Neural cell (in vitro differentiated cells): ENCODE data around the gene NUP210L. TPM values are rescaled to one million over a fixed set of nuclear protein-coding genes. Genes with fewer than 3 reads are reported as not detected.
"Not testable (repeated sequence)": the region's sequence is repeated elsewhere in the genome, so short reads cannot be mapped to it uniquely, and the experiment has no call there.

ENCODE experiments used
- H2AFZ ChIP-seq: fragments of 200-600, 300-800 bp; sonication (generic), shearing (Covaris generic); 2 replicates; pipeline ENCODE4 v1.6.0; 2014; ENCODE audit warnings: low read depth, mild to moderate bottlenecking, antibody characterized with exemption, low read length, moderate library complexity
- H3F3A ChIP-seq: fragments of 200-600 bp; shearing (Covaris generic); 2 replicates; pipeline ENCODE4 v1.6.1; 2016; ENCODE audit warnings: mild to moderate bottlenecking, moderate library complexity, mixed read lengths, antibody characterized with exemption, low read length; ENCODE audit not compliant: insufficient read depth, poor library complexity, severe bottlenecking
- H3K27ac ChIP-seq: fragments of 200-600, 300-800 bp; sonication (generic), shearing (Covaris generic); 2 replicates; pipeline ENCODE4 v1.5.1; 2014; ENCODE audit warnings: mild to moderate bottlenecking, low read length, moderate library complexity
- H3K27me3 ChIP-seq: fragments of 300-800, 200-600 bp; sonication (generic), shearing (Covaris generic); 2 replicates; pipeline ENCODE4 v1.6.0; 2014; ENCODE audit warnings: mild to moderate bottlenecking, low read depth, low read length, moderate library complexity; ENCODE audit not compliant: insufficient read depth
- H3K36me3 ChIP-seq: fragments of 300-800, 200-600 bp; sonication (generic), shearing (Covaris generic); 2 replicates; pipeline ENCODE4 v1.5.1; 2014; ENCODE audit warnings: mild to moderate bottlenecking, antibody characterized with exemption, low read length, moderate library complexity; ENCODE audit not compliant: insufficient read depth
- H3K4me2 ChIP-seq: fragments of 300-800, 200-600 bp; sonication (generic), shearing (Covaris generic); 2 replicates; pipeline ENCODE4 v1.6.0; 2014; ENCODE audit warnings: mild to moderate bottlenecking, low read length
- H3K4me3 ChIP-seq: fragments of 300-800, 200-600 bp; sonication (generic), shearing (Covaris generic); 2 replicates; pipeline ENCODE4 v1.5.1; 2014; ENCODE audit warnings: mild to moderate bottlenecking, low read length, moderate library complexity
- H3K79me2 ChIP-seq: fragments of 200-600 bp; shearing (Covaris generic); replicated peaks from 2 replicates; pipeline ENCODE4 v1.6.0; 2014; ENCODE audit warnings: mild to moderate bottlenecking, low read length, moderate library complexity; ENCODE audit not compliant: insufficient read depth
- H3K9ac ChIP-seq: fragments of 300-800, 200-600 bp; sonication (generic), shearing (Covaris generic); 2 replicates; pipeline ENCODE4 v1.6.1; 2016; ENCODE audit warnings: mild to moderate bottlenecking, low read length, mixed read lengths
- H3K9me2 ChIP-seq: fragments of 200-600 bp; shearing (Covaris generic); 2 replicates; pipeline ENCODE4 v1.6.1; 2016; ENCODE audit warnings: mild to moderate bottlenecking, low read length, mixed read lengths; ENCODE audit not compliant: insufficient read depth
- H3K9me3 ChIP-seq: fragments of 200-600, 300-800 bp; sonication (generic), shearing (Covaris generic); 2 replicates; pipeline ENCODE4 v1.6.1; 2016; ENCODE audit warnings: mild to moderate bottlenecking, mixed run types, low read length, moderate library complexity, mixed read lengths
- H4K20me1 ChIP-seq: fragments of 200-600 bp; shearing (Covaris generic); 2 replicates; pipeline ENCODE4 v1.6.1; 2016; ENCODE audit warnings: mild to moderate bottlenecking, mixed run types; ENCODE audit not compliant: insufficient read depth
- EP300 ChIP-seq: fragments of 450-650 bp; conservative IDR thresholded peaks from 2 replicates; pipeline ENCODE4 v1.6.1; 2014; ENCODE audit warnings: antibody characterized with exemption, mild to moderate bottlenecking, moderate library complexity; ENCODE audit not compliant: poor library complexity, severe bottlenecking
- EZH2 ChIP-seq: fragments of 200-600, 300-800 bp; shearing (Covaris generic), sonication (generic); IDR thresholded peaks from 2 replicates; pipeline ENCODE4 v1.6.1; 2014; ENCODE audit warnings: antibody characterized with exemption, low read length, borderline replicate concordance, mild to moderate bottlenecking; ENCODE audit not compliant: insufficient read depth, poor library complexity, severe bottlenecking
- MXI1 ChIP-seq: fragments of 450-650 bp; conservative IDR thresholded peaks from 2 replicates; pipeline ENCODE4 v1.6.1; 2014; ENCODE audit warnings: antibody characterized with exemption, mild to moderate bottlenecking; ENCODE audit not compliant: poor library complexity, severe bottlenecking
- POLR2AphosphoS5 ChIP-seq: IDR thresholded peaks from 2 replicates; pipeline ENCODE4 v1.6.1; 2012
- RAD21 ChIP-seq: fragments of 450-650 bp; conservative IDR thresholded peaks from 2 replicates; pipeline ENCODE4 v1.6.1; 2014; ENCODE audit warnings: antibody characterized with exemption, mild to moderate bottlenecking, moderate library complexity
- SMC3 ChIP-seq: fragments of 450-650 bp; conservative IDR thresholded peaks from 2 replicates; pipeline ENCODE4 v1.6.1; 2014; ENCODE audit warnings: antibody characterized with exemption, mild to moderate bottlenecking, moderate library complexity; ENCODE audit not compliant: poor library complexity
- TAF1 ChIP-seq: IDR thresholded peaks from 2 replicates; pipeline ENCODE4 v1.6.1; 2012; ENCODE audit warnings: low read depth
- polyA plus RNA-seq: library from polyadenylated mRNA; depleted of rRNA; stranded (reverse); fragments of >200 nt; gene quantifications from 2 replicates; pipeline ENCODE4 v1.2.3, GENCODE V29; 2014
- TF ChIP-seq, protein P1 (sequence below): fragments of 450-650 bp; IDR thresholded peaks from 2 replicates; pipeline ENCODE4 v1.5.1; 2014; ENCODE audit warnings: antibody characterized with exemption, mild to moderate bottlenecking, moderate library complexity; ENCODE audit not compliant: poor library complexity, severe bottlenecking
- TF ChIP-seq, protein P2 (sequence below): IDR thresholded peaks from 2 replicates; pipeline ENCODE4 v1.6.1; 2012; ENCODE audit warnings: borderline replicate concordance

Gene NUP210L
- polyA plus RNA-seq, 1 donor from 2014 or later: 0.09 TPM

DNA sequence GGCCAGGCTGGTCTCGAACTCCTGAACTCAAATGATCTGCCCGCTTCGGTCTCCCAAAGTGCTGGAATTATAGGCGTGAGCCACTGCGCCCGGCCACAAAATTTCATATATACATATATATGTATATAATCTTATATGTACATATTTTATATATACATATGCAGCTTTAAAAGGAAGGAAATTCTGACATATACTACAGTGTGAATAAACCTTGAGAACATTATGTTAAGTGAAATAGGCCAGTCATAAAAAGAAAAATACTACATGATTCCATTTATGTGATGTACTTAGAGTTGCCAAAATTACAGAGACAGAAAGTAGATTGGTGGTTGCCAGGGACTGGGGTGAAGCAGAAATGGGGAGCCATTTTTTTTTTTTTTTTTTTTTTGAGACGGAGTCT is 63.2 kb downstream of the NUP210L start:
- Histone ChIP-seq H3K4me2 (no peak overlapping the region), H3K4me3 (no peak overlapping the region), H4K20me1 (no peaks in the 10 kb centered on the region), H3K27ac (no peak overlapping the region), H3K9me2 (no peaks in the 10 kb centered on the region), H3K27me3 (no peaks in the 10 kb centered on the region), H3K36me3 (no peaks in the 10 kb centered on the region), H3K9me3 (no peaks in the 10 kb centered on the region), H3K79me2 (no peaks in the 10 kb centered on the region), H3K9ac (no peak overlapping the region), H3F3A (no peaks in the 10 kb centered on the region), H2AFZ (no peak overlapping the region)
- no peak for TF ChIP-seq POLR2AphosphoS5
- no peak for TF ChIP-seq EZH2
- no peak for TF ChIP-seq TAF1
- TF ChIP-seq EP300: no peak
- TF ChIP-seq, protein P1, sequence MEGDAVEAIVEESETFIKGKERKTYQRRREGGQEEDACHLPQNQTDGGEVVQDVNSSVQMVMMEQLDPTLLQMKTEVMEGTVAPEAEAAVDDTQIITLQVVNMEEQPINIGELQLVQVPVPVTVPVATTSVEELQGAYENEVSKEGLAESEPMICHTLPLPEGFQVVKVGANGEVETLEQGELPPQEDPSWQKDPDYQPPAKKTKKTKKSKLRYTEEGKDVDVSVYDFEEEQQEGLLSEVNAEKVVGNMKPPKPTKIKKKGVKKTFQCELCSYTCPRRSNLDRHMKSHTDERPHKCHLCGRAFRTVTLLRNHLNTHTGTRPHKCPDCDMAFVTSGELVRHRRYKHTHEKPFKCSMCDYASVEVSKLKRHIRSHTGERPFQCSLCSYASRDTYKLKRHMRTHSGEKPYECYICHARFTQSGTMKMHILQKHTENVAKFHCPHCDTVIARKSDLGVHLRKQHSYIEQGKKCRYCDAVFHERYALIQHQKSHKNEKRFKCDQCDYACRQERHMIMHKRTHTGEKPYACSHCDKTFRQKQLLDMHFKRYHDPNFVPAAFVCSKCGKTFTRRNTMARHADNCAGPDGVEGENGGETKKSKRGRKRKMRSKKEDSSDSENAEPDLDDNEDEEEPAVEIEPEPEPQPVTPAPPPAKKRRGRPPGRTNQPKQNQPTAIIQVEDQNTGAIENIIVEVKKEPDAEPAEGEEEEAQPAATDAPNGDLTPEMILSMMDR: no peak
- no peak for TF ChIP-seq RAD21
- TF ChIP-seq SMC3: no peak
- TF ChIP-seq, protein P2, sequence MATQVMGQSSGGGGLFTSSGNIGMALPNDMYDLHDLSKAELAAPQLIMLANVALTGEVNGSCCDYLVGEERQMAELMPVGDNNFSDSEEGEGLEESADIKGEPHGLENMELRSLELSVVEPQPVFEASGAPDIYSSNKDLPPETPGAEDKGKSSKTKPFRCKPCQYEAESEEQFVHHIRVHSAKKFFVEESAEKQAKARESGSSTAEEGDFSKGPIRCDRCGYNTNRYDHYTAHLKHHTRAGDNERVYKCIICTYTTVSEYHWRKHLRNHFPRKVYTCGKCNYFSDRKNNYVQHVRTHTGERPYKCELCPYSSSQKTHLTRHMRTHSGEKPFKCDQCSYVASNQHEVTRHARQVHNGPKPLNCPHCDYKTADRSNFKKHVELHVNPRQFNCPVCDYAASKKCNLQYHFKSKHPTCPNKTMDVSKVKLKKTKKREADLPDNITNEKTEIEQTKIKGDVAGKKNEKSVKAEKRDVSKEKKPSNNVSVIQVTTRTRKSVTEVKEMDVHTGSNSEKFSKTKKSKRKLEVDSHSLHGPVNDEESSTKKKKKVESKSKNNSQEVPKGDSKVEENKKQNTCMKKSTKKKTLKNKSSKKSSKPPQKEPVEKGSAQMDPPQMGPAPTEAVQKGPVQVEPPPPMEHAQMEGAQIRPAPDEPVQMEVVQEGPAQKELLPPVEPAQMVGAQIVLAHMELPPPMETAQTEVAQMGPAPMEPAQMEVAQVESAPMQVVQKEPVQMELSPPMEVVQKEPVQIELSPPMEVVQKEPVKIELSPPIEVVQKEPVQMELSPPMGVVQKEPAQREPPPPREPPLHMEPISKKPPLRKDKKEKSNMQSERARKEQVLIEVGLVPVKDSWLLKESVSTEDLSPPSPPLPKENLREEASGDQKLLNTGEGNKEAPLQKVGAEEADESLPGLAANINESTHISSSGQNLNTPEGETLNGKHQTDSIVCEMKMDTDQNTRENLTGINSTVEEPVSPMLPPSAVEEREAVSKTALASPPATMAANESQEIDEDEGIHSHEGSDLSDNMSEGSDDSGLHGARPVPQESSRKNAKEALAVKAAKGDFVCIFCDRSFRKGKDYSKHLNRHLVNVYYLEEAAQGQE: no peak
- no peak for TF ChIP-seq MXI1

DNA sequence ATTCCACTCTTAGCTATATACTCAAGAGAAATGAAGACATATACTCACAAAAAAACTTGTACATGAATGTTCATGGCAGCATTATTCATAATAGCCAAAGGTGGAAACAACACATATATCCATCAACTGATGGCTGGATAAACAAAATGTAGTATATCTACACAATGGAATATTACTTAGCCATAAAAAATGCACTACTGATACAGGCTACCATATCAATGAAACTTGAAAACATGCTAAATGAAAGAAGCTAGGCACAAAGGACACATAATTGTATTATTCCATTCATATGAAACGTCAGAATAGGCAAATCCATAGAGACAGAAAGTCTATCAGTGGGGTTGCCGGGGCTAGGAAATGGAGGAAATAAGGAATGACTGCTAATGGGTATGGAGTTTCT is 67.3 kb downstream of the NUP210L start:
- Histone ChIP-seq H2AFZ (no peak overlapping the region), H3F3A (no peaks in the 10 kb centered on the region), H3K79me2 (no peaks in the 10 kb centered on the region), H3K36me3 (no peaks in the 10 kb centered on the region), H3K9me2 (no peaks in the 10 kb centered on the region), H3K9ac (no peak overlapping the region), H3K9me3 (no peaks in the 10 kb centered on the region), H3K27ac (no peak overlapping the region), H3K4me2 (no peak overlapping the region), H4K20me1 (no peaks in the 10 kb centered on the region), H3K4me3 (no peak overlapping the region), H3K27me3 (no peaks in the 10 kb centered on the region)
- TF ChIP-seq EP300: no peak
- TF ChIP-seq, protein P1: no peak
- TF ChIP-seq MXI1: no peak
- no peak for TF ChIP-seq RAD21
- TF ChIP-seq POLR2AphosphoS5: no peak
- no peak for TF ChIP-seq TAF1
- TF ChIP-seq EZH2: no peak
- TF ChIP-seq, protein P2: no peak
- no peak for TF ChIP-seq SMC3

DNA sequence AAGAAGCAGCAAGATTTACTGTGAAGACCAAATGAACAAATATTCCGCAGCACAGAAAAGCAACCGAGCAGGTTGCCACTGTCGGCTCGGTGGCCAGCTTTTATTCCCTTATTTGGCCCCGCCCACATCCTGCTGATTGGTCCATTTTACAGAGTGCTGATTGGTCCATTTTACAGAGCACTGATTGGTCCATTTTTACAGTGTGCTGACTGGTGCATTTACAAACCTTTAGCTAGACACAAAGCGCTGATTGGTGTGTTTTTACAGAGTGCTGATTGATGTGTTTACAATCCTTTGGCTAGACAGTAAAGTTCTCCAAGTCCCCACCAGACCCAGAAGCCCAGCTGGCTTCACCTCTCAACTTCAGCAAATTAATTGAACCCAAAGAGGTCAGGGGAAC is 71.8 kb downstream of the NUP210L start:
- not testable (repeated sequence) for H3K4me3 ChIP-seq, H3F3A ChIP-seq, H3K79me2 ChIP-seq, H2AFZ ChIP-seq, H4K20me1 ChIP-seq, H3K27me3 ChIP-seq, H3K27ac ChIP-seq, H3K9me3 ChIP-seq, H3K9me2 ChIP-seq, H3K36me3 ChIP-seq, H3K4me2 ChIP-seq, H3K9ac ChIP-seq
